GM21526 (cell line): ENCODE measurements around the gene TVP23C.

Source experiments
- ATAC-seq: cut with Tn5 transposase; IDR thresholded peaks from one replicate; pipeline ENCODE4 v1.9.1; 2021; ENCODE audit warnings: moderate library complexity; ENCODE audit not compliant: unreplicated experiment, low FRiP score

The TVP23C gene

DNA sequence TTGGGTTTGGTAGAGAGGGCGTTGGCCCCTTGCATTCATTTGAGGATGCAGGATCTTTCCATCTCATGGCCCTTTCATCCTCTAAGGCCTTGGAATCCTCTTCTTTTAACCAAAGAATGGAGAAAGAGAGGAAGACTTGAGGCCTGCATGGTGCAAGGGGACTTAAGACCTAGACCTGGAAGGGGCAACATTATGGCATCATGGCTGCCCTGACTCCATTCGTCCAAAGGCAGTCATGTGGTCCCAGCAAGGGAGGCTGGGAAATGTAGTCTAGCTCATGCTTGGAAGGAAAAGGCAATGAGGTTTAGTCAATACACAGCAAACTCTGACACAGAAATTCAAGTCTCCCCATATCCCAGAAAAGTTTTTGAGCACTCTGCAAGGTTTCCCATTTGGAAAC is 65.2 kb downstream of the TVP23C start:
- ATAC-seq, result no peak

DNA sequence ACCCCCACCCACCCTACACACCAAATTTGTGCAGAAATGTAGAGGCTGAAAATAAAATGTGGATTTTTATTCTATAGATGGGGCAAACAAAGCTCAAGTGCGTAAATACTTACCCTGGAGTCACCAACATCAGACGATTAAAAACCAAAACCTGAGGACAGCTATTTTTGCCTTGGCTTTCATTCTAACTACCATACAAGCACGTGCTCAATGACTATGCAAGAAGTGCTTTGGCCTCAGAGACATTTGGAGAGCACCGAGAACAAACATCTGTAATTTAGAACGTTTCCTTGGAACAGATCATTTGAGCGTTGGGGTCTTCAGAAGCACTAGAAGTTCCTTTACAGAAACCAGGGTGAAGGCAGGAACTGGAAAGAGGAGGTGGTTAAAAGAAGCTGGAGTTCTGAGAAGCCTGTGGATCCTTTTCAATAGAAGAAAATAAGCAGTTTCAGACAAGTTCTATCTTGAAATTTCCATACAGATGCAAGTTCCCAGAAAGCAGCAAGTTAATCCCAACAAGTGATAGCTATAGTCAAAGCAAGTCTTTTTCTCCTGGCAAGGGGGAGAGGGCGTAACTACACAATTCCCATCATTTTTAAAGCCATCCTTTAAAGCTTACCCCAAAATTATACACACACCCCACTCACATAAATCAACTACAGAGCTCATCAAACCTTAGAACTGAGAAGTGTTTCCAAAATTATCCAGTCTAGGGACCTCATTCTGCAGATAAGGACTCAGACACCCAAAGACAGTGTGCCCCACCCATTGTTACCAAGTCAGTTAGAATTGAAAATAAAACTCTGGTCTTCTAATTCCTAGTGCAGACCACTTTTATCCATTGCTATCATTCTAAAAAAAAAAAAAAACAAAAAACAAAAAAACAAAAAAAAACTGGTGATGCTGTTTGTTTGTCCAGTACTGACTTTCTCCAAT is 66.3 kb downstream of the TVP23C start:
- ATAC-seq, result no peak

DNA sequence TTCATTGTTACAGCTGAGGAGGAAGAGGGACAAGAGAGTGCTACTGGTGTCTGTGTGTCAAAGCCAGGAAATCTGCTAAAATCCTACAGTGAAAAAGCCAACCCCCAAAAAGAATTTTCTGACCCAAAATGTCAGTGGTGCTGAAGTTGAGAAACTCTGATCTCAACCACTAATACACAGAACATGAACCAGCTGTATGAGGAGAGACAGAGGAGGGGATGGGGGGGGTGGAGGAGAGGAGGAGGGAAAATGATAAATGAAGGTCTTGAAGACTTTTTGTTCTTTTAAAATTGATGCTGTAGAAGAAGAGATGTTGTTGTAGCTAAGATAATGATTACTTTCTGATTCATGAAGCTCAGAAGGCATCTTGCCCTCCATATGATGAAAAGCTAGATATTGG is 68.5 kb downstream of the TVP23C start:
- ATAC-seq, result no peak

DNA sequence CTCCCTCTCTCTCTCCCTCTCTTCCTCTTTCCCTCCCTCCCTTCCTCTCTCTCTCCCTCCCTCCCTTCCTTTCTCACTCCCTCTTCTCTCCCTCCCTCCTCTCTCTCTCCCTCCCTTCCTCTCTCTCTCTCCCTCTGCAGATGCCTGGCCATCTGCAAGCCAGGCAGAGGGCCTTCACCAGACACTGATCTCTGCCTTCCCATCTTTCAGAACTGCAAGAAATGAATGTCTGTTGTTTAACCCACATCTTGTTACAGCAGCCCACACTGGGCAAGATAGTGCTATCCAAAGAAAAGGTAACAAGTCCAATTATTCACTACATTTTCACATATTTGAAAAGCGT is 69.6 kb downstream of the TVP23C start:
- ATAC-seq, result no peak

DNA sequence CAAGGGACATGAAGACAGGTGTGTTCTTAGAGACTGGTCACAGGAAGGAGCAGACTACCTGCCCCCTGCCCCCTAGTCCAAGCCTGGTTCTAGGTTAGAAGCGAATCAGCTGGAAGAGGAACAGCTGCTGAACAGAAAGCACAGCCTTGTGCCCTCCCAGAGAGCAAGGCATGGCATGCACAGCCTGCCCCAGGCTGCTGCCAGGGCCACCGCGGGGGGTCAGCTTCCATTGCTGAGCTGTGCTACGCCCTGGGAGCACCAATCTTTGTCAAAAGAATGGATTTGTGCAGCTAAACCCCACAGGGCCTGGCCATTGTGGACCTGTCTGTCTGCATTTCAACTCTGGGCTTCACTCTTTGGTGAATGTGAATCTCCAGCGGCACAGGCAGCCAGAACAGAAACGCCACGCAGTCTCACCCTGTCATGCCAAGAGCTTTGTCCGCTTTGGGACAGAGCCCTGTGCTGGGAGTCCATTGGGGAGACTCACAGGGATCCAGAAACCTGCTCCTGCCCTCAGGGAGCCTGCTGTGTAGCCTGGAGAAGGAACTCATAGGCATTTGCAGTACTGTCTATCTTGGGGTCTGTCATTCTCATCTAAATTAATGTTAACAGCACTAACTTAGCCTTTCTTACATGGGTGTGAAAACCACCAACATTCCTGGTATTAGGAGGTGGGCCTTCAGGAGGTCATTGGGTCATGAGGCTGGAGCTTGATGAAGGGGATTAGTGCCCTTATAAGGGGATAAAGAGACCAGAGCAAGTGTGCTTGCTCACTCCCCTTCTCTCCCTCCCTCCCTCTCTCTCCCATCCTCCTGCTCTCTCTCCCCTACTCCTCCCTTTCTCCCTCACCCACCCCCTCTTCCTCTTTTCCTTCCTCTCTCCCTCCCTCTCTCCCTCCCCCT is 70.2 kb downstream of the TVP23C start:
- no peak for ATAC-seq

DNA sequence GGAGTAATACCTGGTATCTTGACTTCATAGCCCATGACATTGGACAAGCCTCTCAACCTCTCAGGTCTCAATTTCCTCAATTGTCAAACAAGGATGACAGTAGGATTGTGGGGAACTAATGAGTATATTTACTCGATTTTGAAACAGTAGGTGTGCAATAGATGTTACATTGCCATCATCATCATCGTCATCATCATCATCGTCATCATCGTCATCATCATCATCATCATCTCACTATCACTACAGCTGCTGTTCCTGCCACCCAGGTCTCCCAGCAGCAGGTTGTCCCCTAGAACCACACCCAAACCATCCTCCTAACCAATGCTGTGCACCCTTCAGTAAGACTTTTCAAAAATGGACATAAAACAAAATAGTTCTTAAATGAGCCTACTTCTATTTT is 71.1 kb downstream of the TVP23C start:
- ATAC-seq, result no peak

DNA sequence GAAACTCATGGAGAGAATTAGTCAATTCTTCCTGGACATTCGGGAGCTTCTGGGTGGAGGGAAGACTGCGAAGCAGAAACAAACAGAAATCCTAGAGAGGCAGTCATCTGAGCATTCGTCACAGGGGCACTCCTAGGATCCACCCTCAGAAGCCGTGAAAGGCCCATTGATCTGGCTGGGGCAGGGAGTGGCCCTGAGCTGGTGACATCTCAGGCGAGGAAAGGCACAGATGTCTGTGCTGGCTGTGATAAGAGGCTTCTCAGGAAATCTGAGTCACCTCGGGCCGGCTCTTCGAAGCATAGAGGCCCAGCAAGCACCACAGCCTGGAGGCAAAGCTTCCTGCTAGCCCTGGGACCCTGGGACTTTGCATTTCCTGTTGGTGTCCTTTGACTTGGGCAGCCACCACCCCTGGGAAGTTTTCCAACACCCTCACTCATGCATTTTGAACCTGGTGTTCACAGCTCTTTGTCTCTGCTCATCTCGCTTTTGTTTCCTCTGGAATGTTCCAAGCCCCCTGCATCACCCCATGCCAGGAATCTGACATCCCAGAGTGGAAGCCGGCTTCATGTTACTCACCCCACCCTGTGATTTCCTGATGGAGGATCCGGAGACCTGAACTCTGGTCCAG is 72.5 kb downstream of the TVP23C start:
- ATAC-seq, result no peak

DNA sequence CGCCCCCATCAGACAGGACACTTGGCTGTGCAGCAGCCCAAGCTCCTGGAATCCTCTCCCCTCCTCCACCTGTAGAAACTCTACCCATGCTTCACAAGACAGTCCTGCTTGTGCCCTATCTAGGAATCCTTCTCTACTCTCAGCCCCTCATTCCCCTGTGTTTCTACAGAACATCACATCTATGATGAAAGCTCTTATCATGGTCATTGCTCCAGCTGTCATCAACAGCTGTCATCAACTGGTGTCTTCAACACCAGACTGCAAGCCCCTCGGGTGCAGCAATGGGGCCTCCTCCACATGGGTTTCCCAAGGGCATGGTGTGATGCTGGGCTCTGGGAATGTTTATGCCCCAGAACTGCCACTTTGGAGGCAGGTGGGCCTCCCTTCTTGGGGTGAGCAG is 74.7 kb downstream of the TVP23C start:
- ATAC-seq, result no peak

DNA sequence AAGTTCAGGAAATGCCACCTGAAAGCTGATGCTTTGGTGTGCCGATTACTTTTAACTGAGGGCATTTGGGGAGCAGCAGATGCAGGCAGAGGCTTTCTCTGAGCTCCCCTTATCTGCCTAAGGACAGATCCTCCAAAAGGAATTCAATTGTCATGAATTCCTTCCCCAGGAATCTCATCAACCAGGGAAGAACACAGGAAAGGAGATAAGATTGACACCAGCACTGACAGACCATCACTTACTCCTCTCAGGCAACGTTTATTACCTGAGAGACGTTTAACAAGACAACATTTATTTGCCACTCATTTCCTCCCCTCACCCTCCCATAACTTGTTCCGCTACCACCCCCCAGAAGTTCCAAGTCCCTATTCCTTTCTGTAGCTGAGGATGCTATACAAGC is 78.2 kb downstream of the TVP23C start:
- ATAC-seq, result no peak

DNA sequence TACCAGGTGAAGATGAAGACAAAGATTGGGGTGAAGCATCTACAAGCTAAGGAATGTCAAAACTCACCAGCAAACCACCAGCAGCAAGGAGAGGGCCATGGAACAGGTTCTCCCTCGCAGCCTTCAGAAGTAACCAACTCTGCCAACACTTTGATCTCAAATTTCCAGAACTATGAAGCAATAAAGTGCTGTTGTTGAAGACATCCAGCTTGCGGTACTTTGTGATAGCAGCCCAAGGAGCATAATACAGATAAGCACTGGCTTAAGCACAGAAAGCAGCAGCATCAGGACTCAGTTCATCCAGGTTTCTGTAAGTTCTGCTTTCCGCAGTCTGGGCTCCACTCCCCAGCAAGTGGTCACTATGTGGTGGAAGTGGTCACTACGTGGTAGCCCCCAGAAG is 79.9 kb downstream of the TVP23C start:
- ATAC-seq, result no peak

DNA sequence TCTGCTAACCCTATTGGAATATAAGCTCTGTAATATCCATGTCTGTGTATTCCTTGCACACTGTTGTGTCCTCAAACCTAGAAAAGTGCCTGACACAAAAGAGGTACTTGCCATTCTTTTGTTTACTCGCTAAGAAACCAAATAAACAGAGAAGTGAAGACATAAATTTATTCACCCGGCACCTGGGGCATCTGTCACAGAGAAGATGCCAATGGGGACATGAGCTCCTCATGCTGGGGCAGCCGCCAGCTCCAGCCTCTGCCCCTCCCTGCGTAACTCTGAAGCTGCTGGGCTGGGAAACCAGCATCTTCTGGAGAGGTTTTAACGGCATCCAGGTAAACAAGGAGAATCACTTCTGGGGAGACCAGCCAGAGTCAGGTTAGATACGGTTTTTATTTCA is 80.8 kb downstream of the TVP23C start:
- ATAC-seq, result no peak

DNA sequence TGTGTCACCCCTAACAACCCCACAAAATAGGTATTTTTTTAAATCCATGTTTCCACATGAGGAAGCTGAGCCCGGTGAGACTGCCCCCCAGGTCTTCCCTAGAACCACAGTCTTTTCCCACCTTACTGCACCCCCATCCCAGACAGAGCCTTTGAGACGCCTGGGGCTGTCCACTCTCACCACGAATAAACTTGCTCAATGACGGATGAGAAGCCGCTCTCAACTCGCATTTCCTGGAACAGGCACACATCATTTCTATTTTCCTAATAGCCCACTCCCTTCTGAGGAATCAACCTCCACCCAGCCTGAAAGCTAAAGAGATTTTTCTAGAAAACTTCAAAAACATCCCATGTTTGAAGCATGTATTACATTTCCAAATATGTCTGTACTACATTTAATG is 81.8 kb downstream of the TVP23C start:
- no peak for ATAC-seq

DNA sequence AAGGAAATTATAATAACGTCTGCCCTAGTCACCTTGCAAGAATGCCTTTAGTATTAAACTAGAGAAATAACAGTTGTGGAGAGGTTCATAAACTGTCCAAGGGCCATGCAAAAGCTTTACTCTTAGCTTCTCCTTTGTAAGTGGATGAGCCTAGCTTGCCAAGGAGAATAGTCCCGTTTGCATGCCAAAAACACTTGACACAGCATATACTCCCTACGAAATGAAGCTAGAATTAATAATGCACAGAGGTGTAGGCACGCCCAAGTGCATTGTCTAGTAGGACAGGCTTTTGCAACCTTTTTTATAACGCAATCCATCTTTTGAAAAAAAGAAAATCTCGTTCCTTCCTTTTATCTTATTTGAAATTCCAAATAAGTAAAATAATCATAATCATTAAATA is 83.1 kb downstream of the TVP23C start:
- no peak for ATAC-seq

DNA sequence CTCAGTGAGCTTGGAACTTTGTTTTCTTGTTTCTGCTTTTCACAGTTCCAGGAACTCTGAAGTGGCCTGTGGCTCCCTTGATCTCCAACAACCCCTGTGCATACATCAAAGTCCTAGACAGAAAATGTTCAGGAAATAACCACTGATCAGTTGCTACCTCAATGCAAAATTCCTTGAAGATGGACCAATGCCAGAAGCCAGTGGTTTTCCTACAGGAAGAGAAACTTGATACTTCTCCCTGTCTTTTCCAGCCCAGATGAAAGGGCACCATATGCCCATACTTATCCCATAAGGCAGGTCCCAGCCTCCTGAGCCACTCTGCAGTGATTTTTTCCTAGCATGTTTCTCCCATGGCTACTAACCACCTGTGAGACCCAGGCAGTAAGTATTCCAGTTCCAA is 83.6 kb downstream of the TVP23C start:
- no peak for ATAC-seq

DNA sequence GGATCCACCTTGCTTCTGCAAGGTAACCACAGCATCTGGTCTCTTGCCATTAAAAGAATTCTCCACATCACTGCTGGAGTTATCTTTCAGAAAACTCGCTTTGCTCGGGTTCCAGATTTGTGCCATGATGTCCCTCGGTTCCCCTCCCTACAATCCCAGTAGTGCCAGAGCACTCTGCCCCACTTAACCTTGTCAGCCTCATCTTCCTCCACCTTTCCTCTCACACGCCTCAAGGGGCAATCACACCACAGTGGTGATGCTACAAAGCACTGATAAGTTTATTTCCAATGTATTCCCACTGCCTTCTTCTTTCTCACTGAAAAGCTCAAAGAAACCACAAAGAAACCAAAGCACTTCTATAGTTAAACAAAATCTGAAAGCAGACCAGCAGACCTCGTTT is 84.4 kb downstream of the TVP23C start:
- ATAC-seq, result no peak

DNA sequence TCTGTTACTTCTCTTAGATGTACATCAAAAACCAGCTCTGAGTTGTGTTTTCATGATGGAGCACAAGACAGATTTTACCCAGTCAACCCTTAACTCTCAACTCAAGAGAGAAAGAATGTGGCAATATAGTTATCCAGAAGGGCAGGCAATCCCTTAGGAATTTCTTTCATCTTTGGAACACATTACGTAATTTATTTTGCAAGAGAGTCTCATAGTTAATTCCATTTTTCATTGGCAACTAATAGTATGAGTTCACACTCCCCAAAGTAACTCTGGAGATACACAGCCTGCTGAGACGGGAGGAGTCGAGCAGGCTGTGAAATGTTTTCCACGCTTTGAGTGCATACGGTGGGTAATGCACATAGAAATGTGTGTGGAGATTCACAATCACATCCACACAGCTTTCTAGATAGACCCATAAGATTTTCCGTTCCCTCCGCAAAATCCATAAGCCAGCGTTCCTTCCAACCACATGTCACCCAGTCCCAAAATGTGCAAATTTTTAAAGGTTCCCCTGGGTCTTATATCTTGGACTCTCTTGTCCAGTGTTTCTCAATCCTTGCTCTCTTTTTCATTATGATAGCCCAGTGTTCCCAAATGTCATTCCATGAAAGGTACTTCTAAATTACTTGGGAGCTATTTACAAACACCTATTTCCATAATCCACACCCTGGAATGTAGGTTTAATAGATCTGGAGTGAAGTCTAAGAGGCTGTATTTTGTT is 87.5 kb downstream of the TVP23C start:
- ATAC-seq, result no peak

DNA sequence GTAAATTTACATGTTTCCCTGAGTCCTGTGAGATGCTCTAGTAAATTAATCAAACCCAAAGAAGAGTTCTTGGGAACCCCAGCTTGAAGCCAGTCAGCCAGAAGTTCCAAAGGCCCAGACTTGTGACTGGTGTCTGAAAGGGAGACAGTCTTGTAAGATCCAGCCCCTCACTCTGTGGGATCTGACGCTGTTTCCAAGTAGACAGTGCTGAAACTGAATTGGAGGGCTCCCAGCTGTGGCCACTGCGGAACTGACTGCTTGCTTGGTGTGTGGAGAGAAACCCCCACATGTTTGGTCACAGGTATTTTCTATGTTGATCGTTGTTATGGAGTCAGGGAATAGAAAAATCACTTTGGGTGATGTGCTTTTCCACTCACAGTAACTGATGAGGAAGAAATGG is 90.4 kb downstream of the TVP23C start:
- no peak for ATAC-seq

DNA sequence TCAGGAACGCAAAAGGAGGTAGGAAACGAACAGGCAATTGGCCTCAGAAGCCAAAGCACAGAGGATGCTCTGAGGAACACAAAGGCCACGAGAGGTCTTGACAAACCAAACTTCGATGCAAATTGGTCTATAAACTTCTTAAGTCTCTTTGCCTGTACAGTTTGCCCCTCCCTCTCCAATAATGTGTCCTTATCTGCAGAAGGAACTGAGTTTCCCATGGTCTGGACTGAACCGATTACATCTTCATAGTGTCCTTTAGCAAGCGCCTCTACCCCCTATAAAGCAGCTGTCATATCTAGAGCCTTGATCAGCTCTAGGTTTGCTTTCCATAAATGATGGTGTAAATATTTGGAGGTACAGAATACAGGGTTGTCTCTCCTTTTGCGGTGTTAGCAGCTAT is 92.7 kb downstream of the TVP23C start:
- ATAC-seq, result no peak

DNA sequence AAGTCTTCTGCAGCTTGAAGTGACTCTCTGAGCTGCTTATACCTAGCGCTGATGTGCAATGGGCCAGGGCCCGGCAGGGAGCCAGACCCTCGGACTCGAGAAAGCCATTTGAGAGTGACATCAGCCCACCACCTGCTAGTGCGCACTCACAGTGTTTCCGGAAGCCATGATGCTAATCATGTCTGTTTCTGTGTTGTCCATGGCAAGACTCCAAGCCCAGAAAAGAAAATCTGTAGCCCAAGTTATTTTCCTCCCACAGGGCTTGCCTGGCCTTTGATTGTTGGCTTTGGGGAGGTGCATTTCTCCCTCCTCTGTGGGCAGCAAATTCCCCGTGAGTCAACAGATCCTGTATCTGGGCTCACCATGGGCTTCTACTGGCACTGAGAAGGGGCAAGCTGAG is 94.0 kb downstream of the TVP23C start:
- ATAC-seq, result no peak

DNA sequence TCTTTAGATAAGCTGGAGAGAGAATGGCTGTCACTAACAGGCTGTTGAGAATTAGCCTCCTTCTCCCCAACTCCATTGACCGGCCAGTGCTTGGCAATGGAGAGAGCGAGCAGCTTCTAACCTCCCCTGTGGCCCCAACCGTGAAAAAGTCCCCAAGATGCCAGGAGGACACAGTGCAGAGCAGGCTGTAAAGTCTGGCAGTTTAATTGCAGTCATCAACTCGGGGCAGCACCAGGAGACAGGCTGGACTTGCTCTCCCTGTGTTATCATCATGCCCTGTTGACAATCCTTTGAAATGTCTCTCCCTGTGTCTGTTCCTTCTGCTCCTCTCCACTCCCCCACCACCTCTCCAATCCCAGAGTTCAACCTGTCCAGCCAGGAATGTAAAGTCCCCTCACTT is 95.2 kb downstream of the TVP23C start:
- ATAC-seq, result no peak

DNA sequence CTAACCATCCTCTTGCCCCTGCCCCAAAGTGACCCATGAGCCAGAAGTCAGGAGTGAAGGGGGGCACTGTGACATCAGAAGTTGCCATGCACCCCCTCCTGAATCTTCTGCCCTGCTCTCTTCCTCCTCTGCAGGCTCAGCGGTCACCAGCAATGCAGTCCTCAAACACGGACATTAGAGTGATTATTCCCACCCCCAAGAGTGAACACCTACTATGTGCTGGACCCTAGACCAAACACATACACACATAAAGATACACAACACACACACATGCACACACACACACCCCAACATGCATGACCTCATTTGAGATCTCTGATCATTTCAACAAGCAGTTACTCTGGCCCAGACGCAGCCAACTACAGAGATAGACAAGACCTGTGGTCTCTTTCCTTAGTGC is 95.7 kb downstream of the TVP23C start, which contains the start of gene CDRT4:
CDRT4 (minus strand) TSS at position 30 of the 400 bp plus-strand sequence. CDS start 27,383 bp downstream, outside the sequence.
- ATAC-seq, result no peak
